ENCODE results near the gene ZNHIT1.

GRCh38 chr7:101169110-101169837 lies 48.7 kb upstream of the ZNHIT1 start:
- TF ChIP-seq, protein P1, sequence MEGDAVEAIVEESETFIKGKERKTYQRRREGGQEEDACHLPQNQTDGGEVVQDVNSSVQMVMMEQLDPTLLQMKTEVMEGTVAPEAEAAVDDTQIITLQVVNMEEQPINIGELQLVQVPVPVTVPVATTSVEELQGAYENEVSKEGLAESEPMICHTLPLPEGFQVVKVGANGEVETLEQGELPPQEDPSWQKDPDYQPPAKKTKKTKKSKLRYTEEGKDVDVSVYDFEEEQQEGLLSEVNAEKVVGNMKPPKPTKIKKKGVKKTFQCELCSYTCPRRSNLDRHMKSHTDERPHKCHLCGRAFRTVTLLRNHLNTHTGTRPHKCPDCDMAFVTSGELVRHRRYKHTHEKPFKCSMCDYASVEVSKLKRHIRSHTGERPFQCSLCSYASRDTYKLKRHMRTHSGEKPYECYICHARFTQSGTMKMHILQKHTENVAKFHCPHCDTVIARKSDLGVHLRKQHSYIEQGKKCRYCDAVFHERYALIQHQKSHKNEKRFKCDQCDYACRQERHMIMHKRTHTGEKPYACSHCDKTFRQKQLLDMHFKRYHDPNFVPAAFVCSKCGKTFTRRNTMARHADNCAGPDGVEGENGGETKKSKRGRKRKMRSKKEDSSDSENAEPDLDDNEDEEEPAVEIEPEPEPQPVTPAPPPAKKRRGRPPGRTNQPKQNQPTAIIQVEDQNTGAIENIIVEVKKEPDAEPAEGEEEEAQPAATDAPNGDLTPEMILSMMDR (IDR thresholded peaks at IDR 0.05): no peak
- TF ChIP-seq POLR2A (IDR thresholded peaks at IDR 0.05): no peak

Measured in body of pancreas (tissue), 4 donors.